ENCODE measurements around the gene SBF2. TPM values are rescaled to one million over a fixed set of nuclear protein-coding genes. Genes with fewer than 3 reads are reported as not detected.
"Not testable (repeated sequence)": the region's sequence is repeated elsewhere in the genome, so short reads cannot be mapped to it uniquely, and the experiment has no call there.

The SBF2 gene
- total RNA-seq, 4 donors from 2014 or later = 52.8 to 87.9 (median 62.4) TPM

DNA sequence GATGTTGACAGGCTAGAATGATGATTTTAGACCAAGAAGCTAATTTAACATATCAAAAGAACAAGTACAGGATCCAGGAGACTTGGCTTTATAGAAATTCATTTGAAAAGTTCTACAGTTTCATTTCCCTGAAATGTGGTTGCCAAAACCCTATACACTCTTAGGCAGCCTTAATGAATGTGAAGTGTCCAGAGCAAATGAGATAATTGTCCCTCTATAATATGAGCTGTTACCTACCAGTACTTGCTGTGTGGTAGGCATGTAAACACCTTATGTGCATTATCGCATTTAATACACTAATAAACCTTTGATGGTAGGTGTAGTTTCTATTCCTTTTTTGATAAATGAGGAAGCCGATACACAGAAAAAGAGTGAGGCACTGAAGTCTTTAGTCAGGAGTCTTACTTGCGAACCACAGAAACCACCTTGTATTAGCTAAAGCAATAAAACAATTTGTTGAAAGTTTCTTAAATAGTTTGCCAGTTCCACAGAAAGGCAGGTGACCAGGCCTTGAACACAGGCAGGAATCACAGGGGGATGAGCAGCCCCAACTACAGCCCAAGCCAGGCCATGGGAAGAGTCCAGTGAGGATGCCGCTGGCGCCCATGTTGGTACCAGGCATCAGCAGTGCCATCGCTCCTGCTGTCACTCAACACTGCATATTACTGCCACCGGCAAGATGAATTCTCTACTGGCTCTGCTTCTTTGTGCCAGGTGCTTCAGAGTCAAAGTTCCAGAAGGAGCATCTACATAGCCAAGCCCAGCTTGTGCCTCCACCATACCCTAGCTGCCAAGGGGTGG, 548.4 kb downstream of the SBF2 start:
- 89 to 97% methylated on average over 5 to 7 of the region's 7 CpGs for WGBS, 2 donors (ENCODE audit: low coverage in 1 of 2)
- no peak for ATAC-seq
- peaks cover 0 to 55% of the 10 kb centered on the region in 2 donors for H3K36me3 ChIP-seq
- TF ChIP-seq POLR2A (IDR thresholded peaks at IDR 0.05) (no peak), POLR2AphosphoS5 (IDR thresholded peaks at IDR 0.05) (no peak), EP300 (IDR thresholded peaks at IDR 0.05) (no peak)
- TF ChIP-seq, protein P1, sequence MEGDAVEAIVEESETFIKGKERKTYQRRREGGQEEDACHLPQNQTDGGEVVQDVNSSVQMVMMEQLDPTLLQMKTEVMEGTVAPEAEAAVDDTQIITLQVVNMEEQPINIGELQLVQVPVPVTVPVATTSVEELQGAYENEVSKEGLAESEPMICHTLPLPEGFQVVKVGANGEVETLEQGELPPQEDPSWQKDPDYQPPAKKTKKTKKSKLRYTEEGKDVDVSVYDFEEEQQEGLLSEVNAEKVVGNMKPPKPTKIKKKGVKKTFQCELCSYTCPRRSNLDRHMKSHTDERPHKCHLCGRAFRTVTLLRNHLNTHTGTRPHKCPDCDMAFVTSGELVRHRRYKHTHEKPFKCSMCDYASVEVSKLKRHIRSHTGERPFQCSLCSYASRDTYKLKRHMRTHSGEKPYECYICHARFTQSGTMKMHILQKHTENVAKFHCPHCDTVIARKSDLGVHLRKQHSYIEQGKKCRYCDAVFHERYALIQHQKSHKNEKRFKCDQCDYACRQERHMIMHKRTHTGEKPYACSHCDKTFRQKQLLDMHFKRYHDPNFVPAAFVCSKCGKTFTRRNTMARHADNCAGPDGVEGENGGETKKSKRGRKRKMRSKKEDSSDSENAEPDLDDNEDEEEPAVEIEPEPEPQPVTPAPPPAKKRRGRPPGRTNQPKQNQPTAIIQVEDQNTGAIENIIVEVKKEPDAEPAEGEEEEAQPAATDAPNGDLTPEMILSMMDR (IDR thresholded peaks at IDR 0.05) = no peak
- no peaks in the 10 kb centered on the region for H3K27me3 ChIP-seq
- no peak overlapping the region for H3K27ac ChIP-seq
- no peak overlapping the region for H3K4me3 ChIP-seq
- H3K9me3 ChIP-seq = no peaks in the 10 kb centered on the region
- peaks cover 0 to 37% (median 11%) of the 10 kb centered on the region in 3 donors for H3K4me1 ChIP-seq

DNA sequence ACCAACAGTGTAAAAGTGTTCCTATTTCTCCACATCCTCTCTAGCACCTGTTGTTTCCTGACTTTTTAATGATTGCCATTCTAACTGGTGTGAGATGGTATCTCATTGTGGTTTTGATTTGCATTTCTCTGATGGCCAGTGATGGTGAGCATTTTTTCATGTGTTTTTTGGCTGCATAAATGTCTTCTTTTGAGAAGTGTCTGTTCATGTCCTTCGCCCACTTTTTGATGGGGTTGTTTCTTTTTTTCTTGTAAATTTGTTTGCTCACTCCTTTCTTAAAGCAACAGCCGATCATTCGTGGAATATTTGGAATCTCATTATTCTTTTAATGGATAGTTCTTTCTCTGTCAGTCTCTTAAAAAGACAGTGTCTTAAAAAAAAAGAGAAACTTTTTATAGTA, 550.5 kb downstream of the SBF2 start:
- not testable (repeated sequence) for H3K27ac ChIP-seq, H3K4me3 ChIP-seq, ATAC-seq, H3K9me3 ChIP-seq, H3K27me3 ChIP-seq
- WGBS, 2 donors (ENCODE audit: low coverage in 1 of 2) = 93 to 95% methylated on average over 2 of the region's 3 CpGs
- H3K36me3 ChIP-seq = peaks cover 6 to 56% of the 10 kb centered on the region in 2 donors
- peaks cover 0 to 33% (median 11%) of the 10 kb centered on the region in 3 donors for H3K4me1 ChIP-seq

DNA sequence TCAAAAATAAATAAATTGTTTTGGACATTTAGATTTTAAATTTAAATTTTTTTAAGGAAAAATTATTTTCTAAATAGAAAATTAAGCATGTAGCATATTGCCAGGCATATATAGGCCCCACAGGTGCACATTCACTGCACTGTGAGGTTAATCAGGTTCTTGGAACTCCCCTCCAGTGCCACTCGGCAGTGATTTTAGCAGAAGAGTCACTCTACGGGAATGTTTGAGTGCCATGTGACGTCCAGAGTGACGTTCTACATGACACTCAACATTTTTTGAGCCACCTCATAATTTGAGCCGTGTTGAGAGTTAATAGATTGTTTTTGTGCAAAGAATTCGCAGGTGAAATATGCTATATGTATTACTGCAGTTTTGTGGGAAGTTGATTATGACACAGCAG, 552.8 kb downstream of the SBF2 start:
- H3K27me3 ChIP-seq = no peaks in the 10 kb centered on the region
- no peak overlapping the region for H3K4me3 ChIP-seq
- no peak for ATAC-seq
- 88% methylated on average over 6 of the region's 6 CpGs for WGBS, 2 donors (ENCODE audit: low coverage in 1 of 2)
- peaks cover 0 to 19% (median 0%) of the 10 kb centered on the region in 3 donors for H3K4me1 ChIP-seq
- H3K9me3 ChIP-seq = no peaks in the 10 kb centered on the region
- peaks cover 6 to 77% of the 10 kb centered on the region in 2 donors for H3K36me3 ChIP-seq
- no peak overlapping the region for H3K27ac ChIP-seq
- TF ChIP-seq POLR2A (IDR thresholded peaks at IDR 0.05) (no peak), POLR2AphosphoS5 (IDR thresholded peaks at IDR 0.05) (no peak), EP300 (IDR thresholded peaks at IDR 0.05) (no peak)
- TF ChIP-seq, protein P1 (IDR thresholded peaks at IDR 0.05) = no peak

DNA sequence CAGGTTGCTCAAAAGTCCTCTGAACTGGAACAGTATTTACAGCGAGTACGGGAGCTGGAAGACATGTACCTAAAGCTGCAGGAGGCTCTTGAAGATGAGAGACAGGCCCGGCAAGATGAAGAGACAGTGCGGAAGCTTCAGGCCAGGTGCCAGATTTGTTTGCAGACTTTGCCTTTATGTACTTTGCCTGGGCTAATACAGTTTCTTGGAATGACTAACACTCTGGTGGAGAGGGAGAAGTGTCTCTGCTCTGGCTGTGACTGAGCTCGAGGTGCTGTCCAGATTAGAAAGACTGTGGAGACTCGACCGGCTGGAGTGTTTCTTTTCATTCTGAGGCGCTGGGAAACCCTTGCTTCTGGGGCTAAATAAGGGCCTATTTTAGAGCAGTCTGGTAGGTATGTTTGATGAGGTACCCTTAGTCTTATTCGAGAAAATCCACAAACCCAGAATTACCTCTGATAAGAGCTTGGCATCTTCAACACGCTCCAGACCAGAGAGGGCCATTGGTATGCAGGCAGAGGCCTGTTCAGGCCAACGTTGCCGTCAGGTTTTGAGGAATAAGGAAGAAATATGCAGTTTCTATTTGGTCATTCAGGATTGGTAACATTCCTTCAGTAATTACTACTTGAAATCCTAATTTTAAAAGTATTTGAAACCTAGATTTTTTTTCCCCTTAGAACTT, 553.7 kb downstream of the SBF2 start:
- no peaks in the 10 kb centered on the region for H3K27me3 ChIP-seq
- ATAC-seq = no peak
- peaks cover 6 to 77% of the 10 kb centered on the region in 2 donors for H3K36me3 ChIP-seq
- H3K27ac ChIP-seq = no peak overlapping the region
- TF ChIP-seq POLR2AphosphoS5 (IDR thresholded peaks at IDR 0.05) = no peak
- no peak for TF ChIP-seq POLR2A (IDR thresholded peaks at IDR 0.05)
- TF ChIP-seq, protein P1 (IDR thresholded peaks at IDR 0.05) = no peak
- no peak for TF ChIP-seq EP300 (IDR thresholded peaks at IDR 0.05)
- WGBS, 2 donors (ENCODE audit: low coverage in 1 of 2) = 87 to 94% methylated on average over 9 to 12 of the region's 12 CpGs
- no peaks in the 10 kb centered on the region for H3K9me3 ChIP-seq
- peaks cover 0 to 13% (median 0%) of the 10 kb centered on the region in 3 donors for H3K4me1 ChIP-seq
- no peak overlapping the region for H3K4me3 ChIP-seq

DNA sequence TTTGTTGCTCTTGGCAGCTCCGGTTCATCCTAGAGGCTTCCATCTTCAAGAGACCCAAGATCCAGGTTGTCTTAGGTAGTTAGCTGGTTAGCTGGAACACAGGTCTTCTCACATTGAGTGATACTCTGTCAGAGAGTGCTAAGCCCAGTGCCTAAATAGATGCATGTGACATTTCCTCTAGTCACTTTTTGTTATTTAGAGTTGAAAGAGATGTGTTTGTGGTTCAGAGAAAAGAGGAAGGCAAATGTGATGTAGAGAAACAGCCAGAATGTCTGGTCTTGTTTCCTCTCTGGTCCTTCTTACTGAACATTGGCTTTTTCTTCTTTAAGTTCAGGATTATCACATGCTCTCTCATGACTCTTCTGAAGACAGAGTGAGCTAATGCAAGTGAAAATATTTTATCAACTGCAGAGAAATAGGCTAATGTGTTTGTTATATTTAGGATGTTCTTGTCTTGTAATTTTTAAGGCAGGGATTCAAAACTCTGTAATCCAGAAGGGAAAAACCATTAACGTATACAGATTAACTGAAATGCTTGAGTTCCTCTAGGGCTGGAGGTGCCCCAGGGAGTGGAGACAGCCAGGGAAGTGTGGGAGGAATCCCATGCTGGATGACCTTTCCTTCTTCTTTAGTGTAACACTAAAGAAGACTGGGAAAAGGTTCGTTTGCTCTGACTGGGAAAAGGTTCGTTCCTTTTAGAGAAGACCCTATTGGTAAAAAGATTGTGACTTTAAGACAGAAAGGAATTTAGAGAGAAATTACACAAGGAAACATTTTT, 554.7 kb downstream of the SBF2 start:
- Histone ChIP-seq H3K9me3 (no peaks in the 10 kb centered on the region), H3K36me3 (peaks cover 6 to 83% of the 10 kb centered on the region in 2 donors), H3K4me1 (peaks cover 0 to 6% (median 0%) of the 10 kb centered on the region in 3 donors), H3K4me3 (no peak overlapping the region), H3K27me3 (no peaks in the 10 kb centered on the region), H3K27ac (peak overlapping the region in 1 of 4 donors; percentile 24)
- TF ChIP-seq EP300 (IDR thresholded peaks at IDR 0.05) (no peak), POLR2A (IDR thresholded peaks at IDR 0.05) (no peak), POLR2AphosphoS5 (IDR thresholded peaks at IDR 0.05) (no peak)
- TF ChIP-seq, protein P1 (IDR thresholded peaks at IDR 0.05) = no peak
- WGBS, 2 donors (ENCODE audit: low coverage in 1 of 2) = 57 to 64% methylated on average over 2 to 4 of the region's 4 CpGs
- no peak for ATAC-seq

Measured in gastroesophageal sphincter (tissue), 4 donors.